GM23338 (cell line): ENCODE data around the gene SLC17A1. TPM values are rescaled to one million over a fixed set of nuclear protein-coding genes. Genes with fewer than 3 reads are reported as not detected.

Experiments
- ATAC-seq: fragments of 200-7000 bp; cut with Tn5 transposase; 3 replicates; pipeline ENCODE4 v1.9.1; 2020
- DNase-seq: peaks from one replicate; pipeline ENCODE4 v3.0.0-alpha.2; 2015; ENCODE audit warnings: low spot score
- H2AFZ ChIP-seq: fragments of 200-600 bp; sonication (generic); 2 replicates; pipeline ENCODE4 v1.8.0; 2016; ENCODE audit warnings: antibody characterized with exemption, mild to moderate bottlenecking, moderate library complexity
- H3F3A ChIP-seq: fragments of 200-600 bp; sonication (generic); replicated peaks from 2 replicates; pipeline ENCODE4 v1.8.0; 2017; ENCODE audit warnings: antibody characterized with exemption, mixed run types, low read depth
- H3K27ac ChIP-seq: fragments of 200-600 bp; sonication (generic); 2 replicates; pipeline ENCODE4 v1.6.1; 2016; ENCODE audit warnings: low read depth
- H3K27me3 ChIP-seq: fragments of 200-600 bp; sonication (generic); 2 replicates; pipeline ENCODE4 v1.8.0; 2016; ENCODE audit warnings: mild to moderate bottlenecking, mixed run types, moderate library complexity; ENCODE audit not compliant: insufficient read depth
- H3K36me3 ChIP-seq: fragments of 200-600 bp; sonication (generic); 2 replicates; pipeline ENCODE4 v1.8.0; 2016; ENCODE audit warnings: mild to moderate bottlenecking; ENCODE audit not compliant: insufficient read depth
- H3K4me1 ChIP-seq: fragments of 200-600 bp; sonication (generic); 2 replicates; pipeline ENCODE4 v1.8.0; 2016; ENCODE audit warnings: mild to moderate bottlenecking, moderate library complexity; ENCODE audit not compliant: insufficient read depth
- H3K4me2 ChIP-seq: fragments of 200-600 bp; sonication (generic); 2 replicates; pipeline ENCODE4 v1.7.1; 2017; ENCODE audit warnings: mixed run types
- H3K4me3 ChIP-seq: fragments of 200-600 bp; sonication (generic); 2 replicates; pipeline ENCODE4 v1.6.1; 2016; ENCODE audit warnings: mixed run types
- H3K79me2 ChIP-seq: fragments of 200-600 bp; sonication (generic); replicated peaks from 2 replicates; pipeline ENCODE4 v1.8.0; 2017; ENCODE audit warnings: mild to moderate bottlenecking; ENCODE audit not compliant: insufficient read depth
- H3K9me2 ChIP-seq: fragments of 200-600 bp; sonication (generic); 2 replicates; pipeline ENCODE4 v1.8.0; 2017; ENCODE audit not compliant: insufficient read depth
- H4K20me1 ChIP-seq: fragments of 200-600 bp; sonication (generic); replicated peaks from 2 replicates; pipeline ENCODE4 v1.8.0; 2017; ENCODE audit warnings: mild to moderate bottlenecking; ENCODE audit not compliant: insufficient read depth
- H3K27ac Mint-ChIP-seq: 2 replicates; pipeline ENCODE4 v1.8.0; 2020; ENCODE audit warnings: inconsistent platforms, mild to moderate bottlenecking, moderate library complexity, mixed read lengths
- H3K27me3 Mint-ChIP-seq: 3 replicates; pipeline ENCODE4 v1.8.0; 2022; ENCODE audit warnings: low read depth, mild to moderate bottlenecking, moderate library complexity, mixed read lengths, inconsistent platforms; ENCODE audit not compliant: insufficient read depth, poor library complexity
- H3K36me3 Mint-ChIP-seq: 3 replicates; pipeline ENCODE4 v1.8.0; 2021; ENCODE audit warnings: low read depth, mild to moderate bottlenecking, inconsistent platforms, moderate library complexity, mixed read lengths
- H3K4me1 Mint-ChIP-seq: 3 replicates; pipeline ENCODE4 v1.8.0; 2020; ENCODE audit warnings: mild to moderate bottlenecking, inconsistent platforms, mixed read lengths
- H3K4me3 Mint-ChIP-seq: 3 replicates; pipeline ENCODE4 v1.8.0; 2021; ENCODE audit warnings: moderate library complexity, mild to moderate bottlenecking, inconsistent platforms, mixed read lengths
- H3K9me3 Mint-ChIP-seq: 3 replicates; pipeline ENCODE4 v1.8.0; 2020; ENCODE audit warnings: moderate library complexity, mild to moderate bottlenecking, inconsistent platforms, mixed read lengths
- CREB1 ChIP-seq: fragments of 250-450 bp; sonication (Bioruptor Pico); IDR thresholded peaks from 2 replicates; pipeline ENCODE4 v1.5.0; 2020; ENCODE audit warnings: low read depth, mild to moderate bottlenecking, moderate library complexity
- EZH2 ChIP-seq: fragments of 200-600 bp; sonication (generic); IDR thresholded peaks from one replicate; pipeline ENCODE4 v1.8.0; 2017; ENCODE audit warnings: antibody characterized with exemption, mild to moderate bottlenecking, low read depth; ENCODE audit not compliant: unreplicated experiment
- EZH2phosphoT487 ChIP-seq: fragments of 200-600 bp; sonication (generic); IDR thresholded peaks from one replicate; pipeline ENCODE4 v1.8.1; 2018; ENCODE audit warnings: antibody characterized with exemption; ENCODE audit not compliant: unreplicated experiment
- JUNB ChIP-seq: IDR thresholded peaks from one replicate; pipeline ENCODE4 v1.6.1; 2016; ENCODE audit warnings: antibody characterized with exemption; ENCODE audit not compliant: unreplicated experiment
- NANOG ChIP-seq: IDR thresholded peaks from 2 replicates; pipeline ENCODE4 v1.6.1; 2016; ENCODE audit warnings: antibody characterized with exemption, borderline replicate concordance
- STAT1 ChIP-seq: IDR thresholded peaks from one replicate; pipeline ENCODE4 v1.6.1; 2016; ENCODE audit warnings: antibody characterized with exemption; ENCODE audit not compliant: unreplicated experiment
- ZNF114 ChIP-seq: fragments of 250-450 bp; sonication (Bioruptor Pico); IDR thresholded peaks from 2 replicates; pipeline ENCODE4 v1.5.0; 2020; ENCODE audit warnings: mild to moderate bottlenecking, moderate library complexity
- ZNF331 ChIP-seq: fragments of 250-450 bp; sonication (Bioruptor Pico); IDR thresholded peaks from 2 replicates; pipeline ENCODE4 v1.5.0; 2020; ENCODE audit warnings: low read depth, mild to moderate bottlenecking, moderate library complexity
- polyA plus RNA-seq: library from polyadenylated mRNA; unstranded; fragments of >200 nt; fragmentation: Nextera tagmentation; extraction: Ambion mirVana; gene quantifications from 2 replicates; pipeline ENCODE4 v1.2.1, GENCODE V29; 2016
- total RNA-seq: library from RNA; depleted of rRNA; stranded (reverse); fragments of >200 nt; shearing (Covaris generic); gene quantifications from 2 replicates; pipeline ENCODE4 v1.2.3, GENCODE V29; 2014
- TF ChIP-seq, protein P1 (sequence below): IDR thresholded peaks from one replicate; pipeline ENCODE4 v1.6.1; 2018; ENCODE audit warnings: antibody characterized with exemption; ENCODE audit not compliant: unreplicated experiment
- TF ChIP-seq, protein P2 (sequence below), 2 experiments: fragments of 200-600 bp in 1 of 2; sonication (generic) in 1 of 2; conservative IDR thresholded peaks; 2 replicates each; pipeline versions ENCODE4 v1.5.1 to v1.6.1; 2016 to 2017; ENCODE audit warnings: antibody characterized with exemption in 2 of 2, low read depth in 2 of 2, mild to moderate bottlenecking in 2 of 2, moderate library complexity in 1 of 2

The SLC17A1 gene
- total and polyA plus RNA-seq, 2 experiments from 2014 or later, result not detected

DNA sequence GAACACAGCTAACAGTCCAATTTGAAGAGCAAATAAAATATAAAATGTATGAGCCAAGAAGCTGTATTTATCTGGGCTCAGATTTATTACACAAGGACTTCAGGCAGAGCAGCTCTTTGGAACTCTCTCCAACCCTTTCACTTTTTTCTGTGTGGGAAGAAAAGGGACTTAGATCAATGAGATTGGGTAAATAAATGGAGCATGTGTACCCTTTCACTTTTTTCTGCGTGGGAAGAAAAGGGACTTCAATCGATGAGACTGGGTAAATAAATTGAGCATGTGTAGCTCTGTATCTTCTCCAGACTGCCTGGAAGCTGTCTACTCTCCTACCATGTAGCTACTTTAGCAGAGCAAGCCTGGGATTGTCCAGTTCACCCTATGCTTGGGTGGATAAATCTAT lies 31.5 kb upstream of the SLC17A1 start (continued):
- TF ChIP-seq, protein P1, sequence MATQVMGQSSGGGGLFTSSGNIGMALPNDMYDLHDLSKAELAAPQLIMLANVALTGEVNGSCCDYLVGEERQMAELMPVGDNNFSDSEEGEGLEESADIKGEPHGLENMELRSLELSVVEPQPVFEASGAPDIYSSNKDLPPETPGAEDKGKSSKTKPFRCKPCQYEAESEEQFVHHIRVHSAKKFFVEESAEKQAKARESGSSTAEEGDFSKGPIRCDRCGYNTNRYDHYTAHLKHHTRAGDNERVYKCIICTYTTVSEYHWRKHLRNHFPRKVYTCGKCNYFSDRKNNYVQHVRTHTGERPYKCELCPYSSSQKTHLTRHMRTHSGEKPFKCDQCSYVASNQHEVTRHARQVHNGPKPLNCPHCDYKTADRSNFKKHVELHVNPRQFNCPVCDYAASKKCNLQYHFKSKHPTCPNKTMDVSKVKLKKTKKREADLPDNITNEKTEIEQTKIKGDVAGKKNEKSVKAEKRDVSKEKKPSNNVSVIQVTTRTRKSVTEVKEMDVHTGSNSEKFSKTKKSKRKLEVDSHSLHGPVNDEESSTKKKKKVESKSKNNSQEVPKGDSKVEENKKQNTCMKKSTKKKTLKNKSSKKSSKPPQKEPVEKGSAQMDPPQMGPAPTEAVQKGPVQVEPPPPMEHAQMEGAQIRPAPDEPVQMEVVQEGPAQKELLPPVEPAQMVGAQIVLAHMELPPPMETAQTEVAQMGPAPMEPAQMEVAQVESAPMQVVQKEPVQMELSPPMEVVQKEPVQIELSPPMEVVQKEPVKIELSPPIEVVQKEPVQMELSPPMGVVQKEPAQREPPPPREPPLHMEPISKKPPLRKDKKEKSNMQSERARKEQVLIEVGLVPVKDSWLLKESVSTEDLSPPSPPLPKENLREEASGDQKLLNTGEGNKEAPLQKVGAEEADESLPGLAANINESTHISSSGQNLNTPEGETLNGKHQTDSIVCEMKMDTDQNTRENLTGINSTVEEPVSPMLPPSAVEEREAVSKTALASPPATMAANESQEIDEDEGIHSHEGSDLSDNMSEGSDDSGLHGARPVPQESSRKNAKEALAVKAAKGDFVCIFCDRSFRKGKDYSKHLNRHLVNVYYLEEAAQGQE, result no peak

DNA sequence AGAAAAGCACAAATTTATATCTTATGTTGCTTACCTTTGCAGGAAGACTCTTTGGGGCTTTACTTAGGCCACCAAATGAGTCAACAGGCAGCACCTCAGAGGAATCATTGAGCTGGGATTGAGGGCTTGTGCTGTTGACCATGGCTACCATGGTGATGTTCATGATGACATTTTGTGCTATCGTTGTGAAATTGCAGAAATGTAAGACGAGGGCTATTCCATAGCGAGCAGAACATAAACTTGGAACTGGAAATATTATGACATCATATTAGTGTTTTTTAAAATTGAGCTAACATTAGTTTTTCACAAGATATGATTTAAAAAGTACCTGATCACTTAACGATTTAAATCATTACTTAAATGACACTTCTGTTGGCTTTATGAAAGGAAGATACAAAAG lies 30.3 kb upstream of the SLC17A1 start:
- ATAC-seq, result no peak
- Histone ChIP-seq H3F3A (no peaks in the 10 kb centered on the region), H2AFZ (no peak overlapping the region), H3K4me2 (no peak overlapping the region), H3K27me3 (no peaks in the 10 kb centered on the region), H3K4me1 (no peaks in the 10 kb centered on the region), H3K9me2 (peaks cover 15% of the 10 kb centered on the region), H3K79me2 (no peaks in the 10 kb centered on the region), H3K36me3 (no peaks in the 10 kb centered on the region), H4K20me1 (no peaks in the 10 kb centered on the region), H3K27ac (no peak overlapping the region), H3K4me3 (no peak overlapping the region)
- Mint-ChIP-seq H3K36me3 (no peaks in the 10 kb centered on the region), H3K4me3 (no peak overlapping the region), H3K27me3 (no peaks in the 10 kb centered on the region), H3K4me1 (no peaks in the 10 kb centered on the region), H3K9me3 (no peaks in the 10 kb centered on the region), H3K27ac (no peak overlapping the region)
- DNase-seq, result no peak
- TF ChIP-seq ZNF114 (CRISPR knock-in tag) (no peak), ZNF331 (CRISPR knock-in tag) (no peak), STAT1 (no peak), JUNB (no peak), NANOG (no peak), EZH2 (no peak), EZH2phosphoT487 (no peak), CREB1 (CRISPR knock-in tag) (no peak)
- TF ChIP-seq, protein P1, result no peak
- TF ChIP-seq, protein P2, sequence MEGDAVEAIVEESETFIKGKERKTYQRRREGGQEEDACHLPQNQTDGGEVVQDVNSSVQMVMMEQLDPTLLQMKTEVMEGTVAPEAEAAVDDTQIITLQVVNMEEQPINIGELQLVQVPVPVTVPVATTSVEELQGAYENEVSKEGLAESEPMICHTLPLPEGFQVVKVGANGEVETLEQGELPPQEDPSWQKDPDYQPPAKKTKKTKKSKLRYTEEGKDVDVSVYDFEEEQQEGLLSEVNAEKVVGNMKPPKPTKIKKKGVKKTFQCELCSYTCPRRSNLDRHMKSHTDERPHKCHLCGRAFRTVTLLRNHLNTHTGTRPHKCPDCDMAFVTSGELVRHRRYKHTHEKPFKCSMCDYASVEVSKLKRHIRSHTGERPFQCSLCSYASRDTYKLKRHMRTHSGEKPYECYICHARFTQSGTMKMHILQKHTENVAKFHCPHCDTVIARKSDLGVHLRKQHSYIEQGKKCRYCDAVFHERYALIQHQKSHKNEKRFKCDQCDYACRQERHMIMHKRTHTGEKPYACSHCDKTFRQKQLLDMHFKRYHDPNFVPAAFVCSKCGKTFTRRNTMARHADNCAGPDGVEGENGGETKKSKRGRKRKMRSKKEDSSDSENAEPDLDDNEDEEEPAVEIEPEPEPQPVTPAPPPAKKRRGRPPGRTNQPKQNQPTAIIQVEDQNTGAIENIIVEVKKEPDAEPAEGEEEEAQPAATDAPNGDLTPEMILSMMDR (conservative IDR thresholded peaks at IDR 0.05; ENCODE audit: low read depth in 2 of 2), result no peak
